GM18502 (cell line): ENCODE data around the gene ZNF253.
"Not testable (repeated sequence)": the region's sequence is repeated elsewhere in the genome, so short reads cannot be mapped to it uniquely, and the experiment has no call there.

Experiments used
- ATAC-seq: cut with Tn5 transposase; IDR thresholded peaks from one replicate; pipeline ENCODE4 v1.9.1; 2021; ENCODE audit warnings: mild to moderate bottlenecking; ENCODE audit not compliant: unreplicated experiment, poor library complexity

ZNF253 gene

DNA sequence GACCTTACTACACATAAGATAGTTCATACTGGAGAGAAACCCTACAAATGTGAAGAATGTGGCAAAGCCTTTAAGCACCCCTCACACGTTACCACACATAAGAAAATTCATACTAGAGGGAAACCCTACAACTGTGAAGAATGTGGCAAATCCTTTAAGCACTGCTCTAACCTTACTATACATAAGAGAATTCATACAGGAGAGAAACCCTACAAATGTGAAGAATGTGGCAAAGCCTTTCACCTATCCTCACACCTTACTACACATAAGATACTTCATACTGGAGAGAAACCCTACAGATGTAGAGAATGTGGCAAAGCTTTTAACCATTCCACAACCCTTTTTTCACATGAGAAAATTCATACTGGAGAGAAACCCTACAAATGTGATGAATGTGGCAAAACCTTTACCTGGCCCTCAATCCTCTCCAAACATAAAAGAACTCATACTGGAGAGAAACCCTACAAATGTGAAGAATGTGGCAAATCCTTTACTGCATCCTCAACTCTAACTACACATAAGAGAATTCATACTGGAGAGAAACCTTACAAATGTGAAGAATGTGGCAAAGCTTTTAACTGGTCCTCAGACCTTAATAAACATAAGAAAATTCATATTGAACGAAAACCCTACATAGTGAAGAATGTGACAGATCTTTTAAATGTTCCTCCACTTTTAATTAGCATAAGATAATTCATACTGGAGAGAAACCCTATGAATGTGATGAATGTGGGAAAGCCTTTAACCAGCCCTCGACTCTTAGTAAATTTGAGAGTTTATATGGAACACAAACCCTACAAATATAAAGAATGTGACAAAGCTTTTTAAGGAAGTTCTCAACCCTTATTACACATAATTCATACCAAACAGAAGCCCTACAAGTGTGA, 26.6 kb downstream of the ZNF253 start:
- ATAC-seq: not testable (repeated sequence)

DNA sequence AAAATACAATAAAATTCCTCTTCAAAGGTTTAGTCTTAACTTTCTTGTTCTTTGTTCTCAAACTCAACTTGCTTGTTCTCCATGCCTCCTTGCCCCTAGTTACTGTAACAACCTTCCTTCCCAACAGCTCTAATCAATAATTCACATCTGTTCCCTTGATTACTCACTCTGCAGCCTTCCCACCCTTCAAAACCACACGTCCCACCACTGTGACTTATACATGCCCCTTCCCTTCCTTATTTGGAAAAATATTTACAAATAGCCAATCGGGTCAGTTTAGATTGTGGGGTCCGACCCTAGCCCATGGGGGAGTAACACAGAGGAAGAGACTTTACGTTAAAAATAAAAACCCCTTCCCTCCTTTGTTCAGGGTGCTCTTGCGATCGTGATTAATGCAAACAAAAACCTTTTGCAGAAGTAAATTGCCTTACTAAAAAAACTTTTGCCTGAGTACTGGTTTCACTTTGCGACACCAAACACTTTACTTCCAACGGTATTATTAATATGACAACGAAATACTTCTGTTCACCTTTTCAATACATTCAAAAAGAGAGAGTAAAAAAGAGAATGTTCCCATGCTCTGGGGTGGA, 34.6 kb downstream of the ZNF253 start:
- peak; percentile 11 for ATAC-seq

DNA sequence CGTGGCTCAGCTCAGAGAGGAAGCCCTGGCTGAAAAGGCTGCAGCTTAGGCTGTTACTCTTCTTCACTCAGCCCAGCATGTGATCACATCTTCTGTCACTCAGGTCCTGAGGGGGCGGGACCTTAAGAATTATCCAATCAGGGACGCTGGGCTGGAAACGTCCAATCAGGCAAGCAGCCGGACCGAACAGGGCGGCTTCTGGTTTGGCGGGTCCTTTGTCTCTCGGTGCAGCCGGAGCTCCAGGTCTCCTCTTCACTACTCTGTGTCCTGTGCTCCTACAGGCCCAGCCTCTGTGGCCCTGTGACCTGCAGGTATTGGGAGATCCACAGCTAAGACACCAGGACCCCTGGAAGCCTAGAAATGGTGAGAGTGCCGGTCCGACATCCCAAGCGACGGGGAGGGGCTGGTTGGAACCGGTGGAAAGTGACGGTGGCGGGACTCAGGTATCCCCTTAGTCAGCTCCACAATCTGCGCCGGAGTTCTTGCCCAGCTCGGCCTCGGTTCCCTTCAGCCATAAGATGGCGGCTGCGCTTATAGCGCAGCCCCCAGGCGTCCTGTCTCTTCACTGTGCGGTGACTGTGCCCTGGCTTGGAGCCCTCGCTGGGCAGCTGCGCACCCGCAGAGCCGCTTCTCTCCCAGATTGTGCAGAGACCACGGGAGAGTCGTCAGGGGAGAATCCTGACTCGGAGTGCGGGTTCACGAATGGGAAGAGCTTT, 35.2 kb downstream of the ZNF253 start, which contains the start of gene ZNF93:
ZNF93 (plus strand) TSS at position 218 of the 716 bp plus-strand sequence; CDS start at position 361, 143 bp downstream.
- peak; percentile 94 for ATAC-seq

GRCh38 chr19:19907551-19907950, 41.9 kb downstream of the ZNF253 start:
- ATAC-seq: not testable (repeated sequence)

DNA sequence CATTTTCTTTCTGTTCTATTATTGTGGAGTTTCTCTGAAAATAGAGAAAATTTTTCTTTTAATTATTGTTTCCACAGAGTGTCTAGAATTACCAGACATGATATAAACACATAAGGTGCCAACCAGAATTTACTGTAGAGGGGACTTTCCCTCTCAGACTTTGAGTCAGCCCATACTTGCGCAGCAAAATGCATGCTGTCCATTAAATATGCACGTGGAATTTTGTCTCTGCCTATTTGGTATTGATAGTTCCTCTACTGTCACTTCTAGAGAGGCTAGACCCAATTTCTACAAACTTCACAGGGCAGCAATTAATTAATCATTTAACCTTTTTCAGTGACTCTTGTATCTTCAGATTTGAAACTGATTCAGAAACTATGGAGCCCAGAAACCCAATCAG, 44.0 kb downstream of the ZNF253 start:
- no peak for ATAC-seq

DNA sequence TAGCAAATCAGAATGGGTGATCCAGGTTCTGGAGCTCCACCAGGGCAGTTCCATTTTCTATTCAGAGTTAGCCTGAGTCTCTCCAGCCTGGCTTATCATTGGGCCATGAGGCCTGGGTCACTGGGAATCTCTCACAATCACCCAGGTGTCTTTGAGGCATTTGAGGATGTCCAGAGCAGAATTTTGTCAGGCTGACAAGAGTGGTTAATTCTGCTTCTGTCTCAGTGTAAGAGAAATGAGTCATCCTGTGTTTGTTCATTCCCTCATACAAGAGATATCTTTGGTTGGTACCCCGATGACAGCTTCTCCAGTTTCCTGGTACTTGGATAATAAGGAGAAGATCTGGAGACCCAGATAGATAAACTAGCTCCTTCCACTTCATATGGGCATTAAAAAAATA, 45.5 kb downstream of the ZNF253 start:
- no peak for ATAC-seq

DNA sequence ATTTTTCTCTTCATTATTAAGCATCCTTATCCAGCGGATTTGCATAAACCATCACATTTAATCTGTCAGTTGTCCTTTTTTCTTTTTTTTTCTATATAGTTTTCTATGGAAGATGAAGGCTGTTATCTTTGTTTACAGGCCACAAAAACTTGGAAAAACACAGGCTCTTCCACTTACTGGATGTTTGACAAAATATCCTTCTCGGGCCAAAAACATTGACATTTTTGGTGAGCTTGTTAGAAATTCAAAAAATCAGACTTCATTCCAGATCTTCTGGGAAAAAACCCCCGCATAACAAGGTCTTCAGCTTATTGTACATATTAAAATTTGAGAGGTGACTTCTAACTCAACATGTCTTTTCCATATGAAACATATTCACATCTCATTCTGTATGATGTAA, 48.9 kb downstream of the ZNF253 start:
- ATAC-seq: no peak

DNA sequence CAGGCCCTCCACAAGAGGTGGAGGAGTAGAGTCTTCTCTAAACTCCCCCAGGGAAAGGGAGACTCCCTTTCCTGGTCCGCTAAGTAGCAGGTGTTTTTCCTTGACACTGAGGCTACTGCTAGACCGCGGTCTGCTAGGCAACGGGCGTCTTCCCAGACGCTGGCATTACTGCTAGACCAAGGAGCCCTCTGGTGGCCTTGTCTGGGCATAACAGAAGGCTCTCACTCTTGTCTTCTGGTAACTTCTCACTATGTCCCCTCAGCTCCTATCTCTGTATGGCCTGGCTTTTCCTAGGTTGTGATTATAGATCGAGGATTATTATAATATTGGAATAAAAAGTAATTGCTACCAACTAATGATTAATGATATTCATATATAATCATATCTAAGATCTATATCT, 64.7 kb downstream of the ZNF253 start:
- not testable (repeated sequence) for ATAC-seq

- not testable (repeated sequence) for ATAC-seq
Measured at GRCh38 chr19:19933432-19934314, 68.0 kb downstream of the ZNF253 start.

DNA sequence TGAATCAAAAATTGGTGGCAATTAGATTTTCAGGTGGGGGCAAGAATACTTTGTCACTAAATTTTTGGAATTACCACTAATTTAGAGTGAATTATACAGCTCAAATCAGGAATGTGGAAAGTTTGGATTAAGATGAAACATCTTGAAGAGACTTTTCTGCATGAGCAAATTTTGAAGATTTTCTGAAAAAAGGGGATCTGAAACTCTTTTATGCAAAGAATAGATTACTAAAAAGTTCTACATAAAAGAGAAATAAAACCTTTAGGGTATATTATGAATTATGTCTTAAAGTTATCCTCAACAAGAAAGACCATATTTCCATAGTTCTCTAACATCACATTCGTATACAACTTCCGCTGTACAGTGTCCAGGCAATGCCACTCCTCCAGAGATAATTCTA, 71.7 kb downstream of the ZNF253 start:
- ATAC-seq: no peak

- no peak for ATAC-seq
Measured at GRCh38 chr19:19938449-19938848, 72.8 kb downstream of the ZNF253 start.

GRCh38 chr19:19943848-19944582, 78.3 kb downstream of the ZNF253 start:
- ATAC-seq: no peak
